GM12878 (cell line): ENCODE data around the gene PSMB9. TPM values are rescaled to one million over a fixed set of nuclear protein-coding genes. Genes with fewer than 3 reads are reported as not detected.

Experiments
- ATAC-seq: fragments of 200-7000 bp; cut with Tn5 transposase; 3 replicates; pipeline ENCODE4 v1.9.1; 2020; ENCODE audit warnings: mild to moderate bottlenecking, moderate library complexity
- BruUV-seq: library from RNA; stranded (reverse); fragments of 400-500 nt; replicated peaks from 2 replicates; lab custom pipeline; 2021; lab: Mats Ljungman, UMichigan
- CTCF ChIA-PET: fragments of 300-600 bp; sonication (Branson Sonifier 250); formaldehyde crosslinking; extraction: SDS; loops from one replicate; lab custom pipeline; 2021; ENCODE audit warnings: inconsistent platforms; lab: Yijun Ruan, JAX
- POLR2A ChIA-PET: fragments of 350-600 bp; formaldehyde crosslinking; extraction: SDS; loops from one replicate; lab custom pipeline; 2021; ENCODE audit warnings: inconsistent platforms; lab: Charles Lee
- RAD21 ChIA-PET: fragments of 300-600 bp; sonication (Branson Sonifier 250); formaldehyde crosslinking; loops from one replicate; lab custom pipeline; 2023; ENCODE audit warnings: antibody characterized with exemption; ENCODE audit not compliant: unreplicated experiment; lab: Charles Lee
- SMC1A ChIA-PET: fragments of 300-600 bp; sonication (Branson Sonifier 250); formaldehyde crosslinking; loops from one replicate; lab custom pipeline; 2023; ENCODE audit not compliant: unreplicated experiment, uncharacterized antibody; lab: Charles Lee
- DNase-seq: peaks from one replicate; pipeline ENCODE4 v3.0.0-alpha.2; 2011; ENCODE audit warnings: low read depth, low spot score
- FAIRE-seq: peaks from 3 replicates; lab custom pipeline; 2011; peaks lifted over from hg19 to GRCh38; lab: Jason Lieb, UNC
- H2AFZ ChIP-seq: 2 replicates; pipeline ENCODE4 v1.6.0; 2011; ENCODE audit warnings: low read depth, low read length, control low read depth; ENCODE audit not compliant: control insufficient read depth
- H3K27ac ChIP-seq: 2 replicates; pipeline ENCODE4 v1.5.1; 2011; ENCODE audit warnings: control low read depth; ENCODE audit not compliant: control insufficient read depth, insufficient read depth
- H3K27me3 ChIP-seq, 2 experiments: replicated peaks in 1 of 2; 2 replicates each; pipeline versions ENCODE4 v1.6.0 to v1.6.1; 2011; ENCODE audit warnings: low read length in 1 of 2; ENCODE audit not compliant: control insufficient read depth in 2 of 2, insufficient read depth in 2 of 2
- H3K36me3 ChIP-seq, 2 experiments: 2 replicates each; pipeline ENCODE4 v1.5.1; 2011; ENCODE audit warnings: low read length in 1 of 2; ENCODE audit not compliant: control insufficient read depth in 2 of 2, insufficient read depth in 2 of 2
- H3K4me1 ChIP-seq: 2 replicates; pipeline ENCODE4 v1.6.1; 2011; ENCODE audit warnings: mild to moderate bottlenecking, low read length, moderate library complexity, mixed read lengths; ENCODE audit not compliant: control insufficient read depth, insufficient read depth
- H3K4me2 ChIP-seq: 2 replicates; pipeline ENCODE4 v1.6.0; 2011; ENCODE audit warnings: control low read depth; ENCODE audit not compliant: control insufficient read depth, insufficient read depth
- H3K4me3 ChIP-seq: fragments of 200-600 bp; sonication (generic); 2 replicates; pipeline ENCODE4 v1.5.1; 2016
- H3K79me2 ChIP-seq: 2 replicates; pipeline ENCODE4 v1.6.0; 2011; ENCODE audit warnings: low read length; ENCODE audit not compliant: control insufficient read depth, insufficient read depth
- H3K9ac ChIP-seq: 2 replicates; pipeline ENCODE4 v1.8.0; 2011; ENCODE audit warnings: low read length, control low read depth, mixed read lengths; ENCODE audit not compliant: control insufficient read depth, insufficient read depth
- H3K9me3 ChIP-seq: replicated peaks from 3 replicates; pipeline ENCODE4 v1.5.1; 2011; ENCODE audit warnings: mild to moderate bottlenecking, low read length; ENCODE audit not compliant: control insufficient read depth, insufficient read depth
- H4K20me1 ChIP-seq: 2 replicates; pipeline ENCODE4 v1.6.0; 2011; ENCODE audit not compliant: control insufficient read depth, insufficient read depth
- CBX5 ChIP-seq: sonication (generic); IDR thresholded peaks from 2 replicates; pipeline ENCODE4 v1.6.1; 2016; ENCODE audit warnings: low read depth, moderate library complexity, mild to moderate bottlenecking, inconsistent platforms
- GATAD2B ChIP-seq: fragments of 450-650 bp; conservative IDR thresholded peaks from 2 replicates; pipeline ENCODE4 v1.6.1; 2017; ENCODE audit warnings: low read depth, mild to moderate bottlenecking, moderate library complexity
- POU2F2 ChIP-seq: IDR thresholded peaks from 3 replicates; pipeline ENCODE4 v1.6.1; 2011; ENCODE audit warnings: low read depth, mild to moderate bottlenecking, low read length, borderline replicate concordance
- RAD21 ChIP-seq: IDR thresholded peaks from 2 replicates; pipeline ENCODE4 v1.6.1; 2011; ENCODE audit warnings: mild to moderate bottlenecking, low read depth, low read length, moderate library complexity; ENCODE audit not compliant: insufficient read depth
- RCOR1 ChIP-seq: conservative IDR thresholded peaks from 2 replicates; pipeline ENCODE4 v1.6.1; 2012; ENCODE audit warnings: low read depth, low read length, improper control_type of control experiment
- SMC3 ChIP-seq: IDR thresholded peaks from 2 replicates; pipeline ENCODE4 v1.6.1; 2011; ENCODE audit warnings: low read length, improper control_type of control experiment, borderline replicate concordance
- TBL1XR1 ChIP-seq: IDR thresholded peaks from 2 replicates; pipeline ENCODE4 v1.6.1; 2012; ENCODE audit warnings: low read depth, low read length, improper control_type of control experiment
- ZNF24 ChIP-seq: fragments of 450-650 bp; IDR thresholded peaks from 2 replicates; pipeline ENCODE4 v1.6.1; 2017; ENCODE audit warnings: antibody characterized with exemption, mild to moderate bottlenecking
- whole genome bisulfite sequencing: methylation state at CpG from one replicate; pipeline ENCODE4 v1.1.6; 2016; ENCODE audit warnings: low lambda C conversion rate; ENCODE audit not compliant: insufficient replicate concordance, insufficient coverage; ENCODE audit errors: missing lambda C conversion rate; 5-methylcytosine and 5-hydroxymethylcytosine counted together
- in situ Hi-C: fragments of 300-500 bp; cut with MboI; formaldehyde crosslinking; loops from 9 replicates; pipeline ENCODE4 v1.14.3; 2018; ENCODE audit warnings: mixed read lengths
- intact Hi-C: fragments of 100-400 bp; cut with micrococcal nuclease; formaldehyde crosslinking; loops from one replicate; pipeline ENCODE4 v1.14.2; 2022; ENCODE audit not compliant: unreplicated experiment
- polyA plus RNA-seq, 11 experiments: library from polyadenylated mRNA; depleted of rRNA in 4 of 11; unstranded in 6 of 11; stranded (reverse) in 5 of 11; fragments of >200 nt; fragmentation: Nextera tagmentation in 4 of 11; fragmentation: Illumina TruSeq in 1 of 11; extraction: Ambion mirVana in 4 of 11; extraction: Trizol in 1 of 11; gene quantifications; 1 replicate in 1 of 11; 2 replicates in 10 of 11; pipeline versions ENCODE4 v1.2.1 to v1.2.3, GENCODE V29; 2011 to 2016; ENCODE audit warnings: inconsistent platforms in 2 of 11, missing spikeins in 2 of 11, low read depth in 1 of 11
- total RNA-seq, 4 experiments: library from RNA; depleted of rRNA in 3 of 4; stranded (reverse); fragments of >200 nt in 3 of 4; fragmentation: Illumina TruSeq in 1 of 4; extraction: Trizol in 1 of 4; gene quantifications; 2 replicates each; pipeline versions ENCODE4 v1.2.1 to v1.2.3, GENCODE V29; 2013 to 2021
- TF ChIP-seq, protein P1 (sequence below): IDR thresholded peaks from 2 replicates; pipeline ENCODE4 v1.6.1; 2012; ENCODE audit warnings: low read depth, low read length, improper control_type of control experiment
- TF ChIP-seq, protein P2 (sequence below): IDR thresholded peaks from 2 replicates; pipeline ENCODE4 v1.6.1; 2011; ENCODE audit warnings: mild to moderate bottlenecking, low read depth, low read length, moderate library complexity; ENCODE audit not compliant: insufficient replicate concordance
- TF ChIP-seq, protein P3 (sequence below), 3 experiments: IDR thresholded peaks in 2 of 3; conservative IDR thresholded peaks in 1 of 3; 2 replicates each; pipeline ENCODE4 v1.5.1; 2011; ENCODE audit warnings: low read depth in 3 of 3, low read length in 3 of 3, mild to moderate bottlenecking in 3 of 3, control low read depth in 2 of 3, moderate library complexity in 2 of 3, inconsistent platforms in 1 of 3, mixed read lengths in 1 of 3; ENCODE audit not compliant: control insufficient read depth in 2 of 3, insufficient read depth in 1 of 3; ENCODE audit errors: extremely low read depth in 1 of 3

The PSMB9 gene
- total and polyA plus RNA-seq, 10 of the 15 experiments (the other 5 are each of a cell fraction or from before 2014, with no cell fraction given) = 167 to 517 (median 275) TPM

DNA sequence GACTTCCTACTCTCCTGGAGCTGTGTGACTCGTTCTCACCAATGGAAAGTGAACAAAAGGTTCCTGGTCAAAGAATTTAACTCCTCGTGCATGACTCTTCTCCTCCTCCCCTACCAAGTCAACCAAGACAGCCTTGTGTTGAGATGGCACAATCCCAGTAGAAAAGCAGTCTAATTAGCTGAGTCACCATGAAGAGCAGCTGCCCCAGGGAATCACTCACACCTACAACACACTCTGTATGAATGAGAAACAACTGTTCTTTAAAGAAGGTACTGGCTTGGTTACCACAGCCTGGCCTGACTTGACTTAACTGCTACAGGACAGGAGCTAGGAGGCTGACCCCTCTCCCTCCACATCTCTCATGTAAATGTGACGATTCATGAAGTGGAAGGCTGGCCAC, 34.3 kb upstream of the PSMB9 start (continued):
- TF ChIP-seq, protein P1, sequence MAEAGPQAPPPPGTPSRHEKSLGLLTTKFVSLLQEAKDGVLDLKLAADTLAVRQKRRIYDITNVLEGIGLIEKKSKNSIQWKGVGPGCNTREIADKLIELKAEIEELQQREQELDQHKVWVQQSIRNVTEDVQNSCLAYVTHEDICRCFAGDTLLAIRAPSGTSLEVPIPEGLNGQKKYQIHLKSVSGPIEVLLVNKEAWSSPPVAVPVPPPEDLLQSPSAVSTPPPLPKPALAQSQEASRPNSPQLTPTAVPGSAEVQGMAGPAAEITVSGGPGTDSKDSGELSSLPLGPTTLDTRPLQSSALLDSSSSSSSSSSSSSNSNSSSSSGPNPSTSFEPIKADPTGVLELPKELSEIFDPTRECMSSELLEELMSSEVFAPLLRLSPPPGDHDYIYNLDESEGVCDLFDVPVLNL = no peak
- TF ChIP-seq TBL1XR1 (no peak), POU2F2 (no peak)
- TF ChIP-seq, protein P2, sequence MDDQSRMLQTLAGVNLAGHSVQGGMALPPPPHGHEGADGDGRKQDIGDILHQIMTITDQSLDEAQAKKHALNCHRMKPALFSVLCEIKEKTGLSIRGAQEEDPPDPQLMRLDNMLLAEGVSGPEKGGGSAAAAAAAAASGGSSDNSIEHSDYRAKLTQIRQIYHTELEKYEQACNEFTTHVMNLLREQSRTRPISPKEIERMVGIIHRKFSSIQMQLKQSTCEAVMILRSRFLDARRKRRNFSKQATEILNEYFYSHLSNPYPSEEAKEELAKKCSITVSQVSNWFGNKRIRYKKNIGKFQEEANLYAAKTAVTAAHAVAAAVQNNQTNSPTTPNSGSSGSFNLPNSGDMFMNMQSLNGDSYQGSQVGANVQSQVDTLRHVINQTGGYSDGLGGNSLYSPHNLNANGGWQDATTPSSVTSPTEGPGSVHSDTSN = no peak

DNA sequence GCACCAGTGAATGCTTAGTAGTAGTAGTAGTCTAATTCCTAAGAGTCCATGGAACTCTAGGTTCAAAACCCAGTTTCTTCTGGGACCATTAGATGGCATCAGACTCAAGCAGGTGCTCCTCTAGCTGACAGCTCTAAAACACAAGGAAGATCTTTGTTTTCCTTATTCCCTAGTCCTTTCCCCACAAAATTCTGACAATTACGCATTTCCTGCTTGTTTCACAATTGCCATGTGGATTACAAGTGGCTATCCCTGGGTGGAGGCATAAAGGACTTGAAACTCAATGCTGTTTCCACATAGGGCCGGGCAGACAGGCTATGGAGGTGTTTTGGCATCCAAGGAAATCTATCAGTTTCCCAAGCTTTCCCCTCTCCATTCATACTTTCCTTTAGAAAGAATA, 28.0 kb upstream of the PSMB9 start:
- POLR2A ChIA-PET = interaction anchor here (1.0 to 1.5 kb wide), 4 partner anchors 12 to 159 kb away, joined by 3 read pairs; no protein-coding TSS in a partner anchor
- no peaks in the 10 kb centered on the region for H3K9me3 ChIP-seq
- H4K20me1 ChIP-seq = no peaks in the 10 kb centered on the region
- H3K4me3 ChIP-seq = no peak overlapping the region
- CTCF ChIA-PET = interaction anchor here (0.7 to 4.3 kb wide), 10 partner anchors 13 to 738 kb away, joined by 3 to 66 read pairs (median 4); partner anchors contain the start of gene TAP2
- ATAC-seq (peak; percentile 36; the same call in 1 of the 3 replicates), DNase-seq (no peak), FAIRE-seq (no peak)
- no peak overlapping the region for H2AFZ ChIP-seq
- in situ Hi-C loops = no loop called here
- 98% methylated on average over 2 of the region's 2 CpGs for WGBS
- peaks cover 7 to 16% of the 10 kb centered on the region in 2 experiments for H3K36me3 ChIP-seq
- intact Hi-C loops = loop anchor here (5.0 kb wide), 1 partner anchor 41 kb away; no protein-coding TSS in a partner anchor
- RAD21 ChIA-PET = interaction anchor here (1.0 to 2.6 kb wide), 3 partner anchors 12 to 42 kb away, joined by 6 to 12 read pairs (median 9); partner anchors contain the start of gene TAP2
- no peak overlapping the region for H3K27ac ChIP-seq
- H3K9ac ChIP-seq = no peak overlapping the region
- no peaks in the 10 kb centered on the region for H3K4me1 ChIP-seq
- no TSS peak for BruUV-seq
- no peak for TF ChIP-seq GATAD2B
- TF ChIP-seq RAD21 = peak; percentile 39
- no peak for TF ChIP-seq RCOR1
- TF ChIP-seq, protein P3, sequence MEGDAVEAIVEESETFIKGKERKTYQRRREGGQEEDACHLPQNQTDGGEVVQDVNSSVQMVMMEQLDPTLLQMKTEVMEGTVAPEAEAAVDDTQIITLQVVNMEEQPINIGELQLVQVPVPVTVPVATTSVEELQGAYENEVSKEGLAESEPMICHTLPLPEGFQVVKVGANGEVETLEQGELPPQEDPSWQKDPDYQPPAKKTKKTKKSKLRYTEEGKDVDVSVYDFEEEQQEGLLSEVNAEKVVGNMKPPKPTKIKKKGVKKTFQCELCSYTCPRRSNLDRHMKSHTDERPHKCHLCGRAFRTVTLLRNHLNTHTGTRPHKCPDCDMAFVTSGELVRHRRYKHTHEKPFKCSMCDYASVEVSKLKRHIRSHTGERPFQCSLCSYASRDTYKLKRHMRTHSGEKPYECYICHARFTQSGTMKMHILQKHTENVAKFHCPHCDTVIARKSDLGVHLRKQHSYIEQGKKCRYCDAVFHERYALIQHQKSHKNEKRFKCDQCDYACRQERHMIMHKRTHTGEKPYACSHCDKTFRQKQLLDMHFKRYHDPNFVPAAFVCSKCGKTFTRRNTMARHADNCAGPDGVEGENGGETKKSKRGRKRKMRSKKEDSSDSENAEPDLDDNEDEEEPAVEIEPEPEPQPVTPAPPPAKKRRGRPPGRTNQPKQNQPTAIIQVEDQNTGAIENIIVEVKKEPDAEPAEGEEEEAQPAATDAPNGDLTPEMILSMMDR (IDR thresholded peaks at IDR 0.05 in 2 of 3, conservative IDR thresholded peaks at IDR 0.05 in 1 of 3; ENCODE audit: control insufficient read depth in 2 of 3, extremely low read depth in 1 of 3, insufficient read depth in 1 of 3, low read depth in 3 of 3, low read length in 3 of 3) = peak; percentile 30 to 55 (median 36); a peak in 4 of 6 replicates
- TF ChIP-seq ZNF24 = no peak
- peak; percentile 14; the same call in 1 of the 2 replicates for TF ChIP-seq SMC3
- no peak for TF ChIP-seq CBX5
- H3K27me3 ChIP-seq = no peaks in the 10 kb centered on the region
- no peaks in the 10 kb centered on the region for H3K79me2 ChIP-seq
- SMC1A ChIA-PET = interaction anchor here (0.8 to 4.1 kb wide), 9 partner anchors 13 to 158 kb away, joined by 3 to 51 read pairs (median 4); partner anchors contain the start of genes HLA-DMA, TAP1 and TAP2
- H3K4me2 ChIP-seq = no peak overlapping the region
